Measurements from ENCODE around the gene SPATA20.

DNA sequence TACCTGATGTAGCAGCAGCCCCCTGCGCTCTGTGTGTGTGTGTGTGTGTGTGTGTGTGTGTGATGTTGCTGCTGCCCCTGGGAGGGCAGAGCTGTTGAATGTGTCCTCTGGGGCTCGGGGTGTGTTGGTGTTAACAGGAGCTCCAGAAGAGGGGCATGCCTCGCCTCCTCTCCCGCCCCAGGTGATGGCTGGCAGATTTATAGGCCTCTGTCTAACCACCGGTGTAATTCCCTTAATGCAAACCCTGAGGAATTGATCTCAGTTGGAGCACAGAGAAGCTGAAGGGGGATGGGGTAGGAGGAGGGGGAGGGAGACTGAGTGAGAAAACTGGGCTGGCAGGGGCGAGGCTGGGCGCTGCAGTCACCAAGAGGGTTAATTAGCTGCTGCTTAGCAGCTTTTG, 23.6 kb downstream of the SPATA20 start:
- TF ChIP-seq, protein P1, sequence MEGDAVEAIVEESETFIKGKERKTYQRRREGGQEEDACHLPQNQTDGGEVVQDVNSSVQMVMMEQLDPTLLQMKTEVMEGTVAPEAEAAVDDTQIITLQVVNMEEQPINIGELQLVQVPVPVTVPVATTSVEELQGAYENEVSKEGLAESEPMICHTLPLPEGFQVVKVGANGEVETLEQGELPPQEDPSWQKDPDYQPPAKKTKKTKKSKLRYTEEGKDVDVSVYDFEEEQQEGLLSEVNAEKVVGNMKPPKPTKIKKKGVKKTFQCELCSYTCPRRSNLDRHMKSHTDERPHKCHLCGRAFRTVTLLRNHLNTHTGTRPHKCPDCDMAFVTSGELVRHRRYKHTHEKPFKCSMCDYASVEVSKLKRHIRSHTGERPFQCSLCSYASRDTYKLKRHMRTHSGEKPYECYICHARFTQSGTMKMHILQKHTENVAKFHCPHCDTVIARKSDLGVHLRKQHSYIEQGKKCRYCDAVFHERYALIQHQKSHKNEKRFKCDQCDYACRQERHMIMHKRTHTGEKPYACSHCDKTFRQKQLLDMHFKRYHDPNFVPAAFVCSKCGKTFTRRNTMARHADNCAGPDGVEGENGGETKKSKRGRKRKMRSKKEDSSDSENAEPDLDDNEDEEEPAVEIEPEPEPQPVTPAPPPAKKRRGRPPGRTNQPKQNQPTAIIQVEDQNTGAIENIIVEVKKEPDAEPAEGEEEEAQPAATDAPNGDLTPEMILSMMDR (IDR thresholded peaks at IDR 0.05; ENCODE audit: low read depth, low read length, missing input control), result no peak
- no peak for TF ChIP-seq GABPA (IDR thresholded peaks at IDR 0.05 in 1 of 2, conservative IDR thresholded peaks at IDR 0.05 in 1 of 2)
- TF ChIP-seq, protein P2, sequence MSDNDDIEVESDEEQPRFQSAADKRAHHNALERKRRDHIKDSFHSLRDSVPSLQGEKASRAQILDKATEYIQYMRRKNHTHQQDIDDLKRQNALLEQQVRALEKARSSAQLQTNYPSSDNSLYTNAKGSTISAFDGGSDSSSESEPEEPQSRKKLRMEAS (IDR thresholded peaks at IDR 0.05), result no peak
- TF ChIP-seq, protein P3, sequence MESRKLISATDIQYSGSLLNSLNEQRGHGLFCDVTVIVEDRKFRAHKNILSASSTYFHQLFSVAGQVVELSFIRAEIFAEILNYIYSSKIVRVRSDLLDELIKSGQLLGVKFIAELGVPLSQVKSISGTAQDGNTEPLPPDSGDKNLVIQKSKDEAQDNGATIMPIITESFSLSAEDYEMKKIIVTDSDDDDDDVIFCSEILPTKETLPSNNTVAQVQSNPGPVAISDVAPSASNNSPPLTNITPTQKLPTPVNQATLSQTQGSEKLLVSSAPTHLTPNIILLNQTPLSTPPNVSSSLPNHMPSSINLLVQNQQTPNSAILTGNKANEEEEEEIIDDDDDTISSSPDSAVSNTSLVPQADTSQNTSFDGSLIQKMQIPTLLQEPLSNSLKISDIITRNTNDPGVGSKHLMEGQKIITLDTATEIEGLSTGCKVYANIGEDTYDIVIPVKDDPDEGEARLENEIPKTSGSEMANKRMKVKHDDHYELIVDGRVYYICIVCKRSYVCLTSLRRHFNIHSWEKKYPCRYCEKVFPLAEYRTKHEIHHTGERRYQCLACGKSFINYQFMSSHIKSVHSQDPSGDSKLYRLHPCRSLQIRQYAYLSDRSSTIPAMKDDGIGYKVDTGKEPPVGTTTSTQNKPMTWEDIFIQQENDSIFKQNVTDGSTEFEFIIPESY (IDR thresholded peaks at IDR 0.05), result no peak
- no peak for TF ChIP-seq TAF1 (conservative IDR thresholded peaks at IDR 0.05)
- no peak for TF ChIP-seq JUND (IDR thresholded peaks at IDR 0.05)
- TF ChIP-seq SP1 (IDR thresholded peaks at IDR 0.05), result no peak
- TF ChIP-seq, protein P4, sequence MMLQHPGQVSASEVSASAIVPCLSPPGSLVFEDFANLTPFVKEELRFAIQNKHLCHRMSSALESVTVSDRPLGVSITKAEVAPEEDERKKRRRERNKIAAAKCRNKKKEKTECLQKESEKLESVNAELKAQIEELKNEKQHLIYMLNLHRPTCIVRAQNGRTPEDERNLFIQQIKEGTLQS (IDR thresholded peaks at IDR 0.05), result no peak
- no peak for TF ChIP-seq FOXA2 (IDR thresholded peaks at IDR 0.05)
- TF ChIP-seq NR2F2 (IDR thresholded peaks at IDR 0.05), result no peak
- no peak for TF ChIP-seq RXRA (IDR thresholded peaks at IDR 0.05)
